NCI-H187 (cell line): Measurements from ENCODE around the gene KMT5B.
"Not testable (repeated sequence)": the region's sequence is repeated elsewhere in the genome, so short reads cannot be mapped to it uniquely, and the experiment has no call there.

Source experiments
- DNase-seq, 2 experiments: peaks; one replicate each; lab custom pipeline; 2025; lab: John Stamatoyannopoulos, UW

Gene KMT5B

GRCh38 chr11:68213135-68213515, at the start of gene KMT5B:
TSS of gene KMT5B (minus strand) at chr11:68213296. CDS start at chr11:68190076, 23,220 bp downstream.
- no peak for DNase-seq

GRCh38 chr11:68262544-68262827, 49.4 kb upstream of the KMT5B start:
- no peak for DNase-seq

- no peak for DNase-seq
Measured at GRCh38 chr11:68261749-68262543, 48.9 kb upstream of the KMT5B start.

GRCh38 chr11:68261006-68261405, 47.9 kb upstream of the KMT5B start:
- DNase-seq, result no peak

GRCh38 chr11:68260484-68260883, 47.4 kb upstream of the KMT5B start:
- DNase-seq, result no peak

- DNase-seq, result no peak
Measured at GRCh38 chr11:68259122-68259959, 46.2 kb upstream of the KMT5B start.

GRCh38 chr11:68258363-68258765, 45.3 kb upstream of the KMT5B start:
- DNase-seq, result no peak

GRCh38 chr11:68257477-68258362, 44.6 kb upstream of the KMT5B start:
- DNase-seq, result peak; percentile 75 to 85

- DNase-seq, result no peak
Measured at GRCh38 chr11:68256331-68256741, 43.2 kb upstream of the KMT5B start.

GRCh38 chr11:68255526-68255925, 42.4 kb upstream of the KMT5B start:
- no peak for DNase-seq

- DNase-seq, result no peak
Measured at GRCh38 chr11:68254421-68254820, 41.3 kb upstream of the KMT5B start.

GRCh38 chr11:68251765-68252164, 38.7 kb upstream of the KMT5B start:
- DNase-seq, result no peak

- DNase-seq, result not testable (repeated sequence)
Measured at GRCh38 chr11:68244912-68245311, 31.8 kb upstream of the KMT5B start.

- not testable (repeated sequence) for DNase-seq
Measured at GRCh38 chr11:68243847-68244246, 30.8 kb upstream of the KMT5B start.

GRCh38 chr11:68242616-68243015, 29.5 kb upstream of the KMT5B start:
- DNase-seq, result no peak

- DNase-seq, result no peak
Measured at GRCh38 chr11:68231621-68232020, 18.5 kb upstream of the KMT5B start.

GRCh38 chr11:68229601-68230000, 16.5 kb upstream of the KMT5B start:
- DNase-seq, result no peak

GRCh38 chr11:68226421-68226820, 13.3 kb upstream of the KMT5B start:
- no peak for DNase-seq

- DNase-seq, result no peak
Measured at GRCh38 chr11:68224606-68225005, 11.5 kb upstream of the KMT5B start.

- DNase-seq, result no peak
Measured at GRCh38 chr11:68223275-68223674, 10.2 kb upstream of the KMT5B start.

- no peak for DNase-seq
Measured at GRCh38 chr11:68221406-68221805, 8.3 kb upstream of the KMT5B start.

- no peak for DNase-seq
Measured at GRCh38 chr11:68216171-68216938, 3.3 kb upstream of the KMT5B start.
